DOHH2 (cell line): ENCODE measurements around the gene HSDL2.
"Not testable (repeated sequence)": the region's sequence is repeated elsewhere in the genome, so short reads cannot be mapped to it uniquely, and the experiment has no call there.

ENCODE experiments used
- H3F3A ChIP-seq: fragments of 200-600 bp; sonication (generic), shearing (Covaris generic); 2 replicates; pipeline ENCODE4 v1.6.0; 2016; ENCODE audit warnings: antibody characterized with exemption, mild to moderate bottlenecking; ENCODE audit not compliant: control insufficient read depth, insufficient read depth
- H3K27ac ChIP-seq: fragments of 200-600 bp; sonication (generic); 2 replicates; pipeline ENCODE4 v1.5.1; 2014; ENCODE audit warnings: low read depth, mild to moderate bottlenecking, low read length, moderate library complexity
- H3K27me3 ChIP-seq: fragments of 200-600 bp; sonication (generic); 2 replicates; pipeline ENCODE4 v1.6.1; 2014; ENCODE audit warnings: mild to moderate bottlenecking, low read length, mixed read lengths; ENCODE audit not compliant: control insufficient read depth
- H3K36me3 ChIP-seq: fragments of 200-600 bp; sonication (generic); 2 replicates; pipeline ENCODE4 v1.6.1; 2014; ENCODE audit warnings: mild to moderate bottlenecking, low read length, moderate library complexity, mixed read lengths; ENCODE audit not compliant: control insufficient read depth
- H3K4me1 ChIP-seq: fragments of 200-600 bp; sonication (generic); 2 replicates; pipeline ENCODE4 v1.6.1; 2014; ENCODE audit warnings: mild to moderate bottlenecking, low read length, mixed read lengths; ENCODE audit not compliant: control insufficient read depth
- H3K4me2 ChIP-seq: fragments of 200-600 bp; sonication (generic); 2 replicates; pipeline ENCODE4 v1.6.0; 2014; ENCODE audit warnings: mild to moderate bottlenecking, low read length, moderate library complexity
- H3K4me3 ChIP-seq: fragments of 200-600 bp; sonication (generic); 2 replicates; pipeline ENCODE4 v1.5.1; 2014; ENCODE audit warnings: mild to moderate bottlenecking, low read length, mixed read lengths
- H3K79me2 ChIP-seq: fragments of 200-600 bp; sonication (generic); 2 replicates; pipeline ENCODE4 v1.6.1; 2014; ENCODE audit warnings: mild to moderate bottlenecking, low read length, mixed read lengths; ENCODE audit not compliant: control insufficient read depth
- H3K9me2 ChIP-seq: fragments of 200-600 bp; sonication (generic); replicated peaks from 2 replicates; pipeline ENCODE4 v1.6.1; 2014; ENCODE audit warnings: mild to moderate bottlenecking, low read length, mixed read lengths; ENCODE audit not compliant: control insufficient read depth
- H3K9me3 ChIP-seq: fragments of 200-600 bp; sonication (generic); 2 replicates; pipeline ENCODE4 v1.6.1; 2014; ENCODE audit warnings: antibody characterized with exemption, low read length, mixed read lengths; ENCODE audit not compliant: control insufficient read depth, insufficient read depth
- H4K20me1 ChIP-seq: fragments of 200-600 bp; sonication (generic); 2 replicates; pipeline ENCODE4 v1.6.0; 2014; ENCODE audit warnings: low read depth, mild to moderate bottlenecking, antibody characterized with exemption, low read length, moderate library complexity; ENCODE audit not compliant: control insufficient read depth, insufficient read depth
- CTCF ChIP-seq: fragments of 200-600 bp; sonication (generic); IDR thresholded peaks from one replicate; pipeline ENCODE4 v1.5.1; 2014; ENCODE audit warnings: antibody characterized with exemption, mild to moderate bottlenecking, low read depth, low read length; ENCODE audit not compliant: poor library complexity, severe bottlenecking
- EZH2phosphoT487 ChIP-seq: fragments of 200-600 bp; sonication (generic); IDR thresholded peaks from 2 replicates; pipeline ENCODE4 v1.6.1; 2017; ENCODE audit warnings: borderline replicate concordance, mild to moderate bottlenecking, antibody characterized with exemption, low read length, moderate library complexity, mixed read lengths

The HSDL2 gene

GRCh38 chr9:112408819-112409218 is 28.9 kb downstream of the HSDL2 start:
- no peak overlapping the region for H3K4me3 ChIP-seq
- H3K9me3 ChIP-seq: no peaks in the 10 kb centered on the region
- no peaks in the 10 kb centered on the region for H3K79me2 ChIP-seq
- H3K4me1 ChIP-seq: no peaks in the 10 kb centered on the region
- no peak overlapping the region for H3K4me2 ChIP-seq
- no peak for TF ChIP-seq EZH2phosphoT487
- TF ChIP-seq CTCF: no peak
- H3K27ac ChIP-seq: no peak overlapping the region
- H3K27me3 ChIP-seq: no peaks in the 10 kb centered on the region
- no peaks in the 10 kb centered on the region for H4K20me1 ChIP-seq
- H3K36me3 ChIP-seq: peaks cover 6% of the 10 kb centered on the region; the same call in 1 of the 2 replicates
- H3K9me2 ChIP-seq: no peaks in the 10 kb centered on the region
- H3F3A ChIP-seq: no peaks in the 10 kb centered on the region

- H3K9me3 ChIP-seq: no peaks in the 10 kb centered on the region
- no peaks in the 10 kb centered on the region for H3K9me2 ChIP-seq
- no peaks in the 10 kb centered on the region for H3F3A ChIP-seq
- H3K79me2 ChIP-seq: no peaks in the 10 kb centered on the region
- no peak overlapping the region for H3K4me3 ChIP-seq
- no peak overlapping the region for H3K4me2 ChIP-seq
- no peaks in the 10 kb centered on the region for H4K20me1 ChIP-seq
- H3K27ac ChIP-seq: no peak overlapping the region
- no peaks in the 10 kb centered on the region for H3K4me1 ChIP-seq
- H3K36me3 ChIP-seq: peaks cover 6% of the 10 kb centered on the region; the same call in 1 of the 2 replicates
- TF ChIP-seq EZH2phosphoT487: no peak
- TF ChIP-seq CTCF: no peak
- no peaks in the 10 kb centered on the region for H3K27me3 ChIP-seq
These were observed 29.9 kb downstream of the HSDL2 start for GRCh38 chr9:112409758-112410157.

- Histone ChIP-seq H3K36me3 (peaks cover 6% of the 10 kb centered on the region; the same call in 1 of the 2 replicates), H3K79me2 (no peaks in the 10 kb centered on the region), H3K4me2 (no peak overlapping the region), H3K4me1 (no peaks in the 10 kb centered on the region), H3K27me3 (no peaks in the 10 kb centered on the region), H3K27ac (no peak overlapping the region), H3K4me3 (no peak overlapping the region), H3K9me2 (no peaks in the 10 kb centered on the region), H3F3A (no peaks in the 10 kb centered on the region), H4K20me1 (no peaks in the 10 kb centered on the region), H3K9me3 (no peaks in the 10 kb centered on the region)
- no peak for TF ChIP-seq CTCF
- TF ChIP-seq EZH2phosphoT487: no peak
These were observed 31.7 kb downstream of the HSDL2 start for GRCh38 chr9:112411626-112412027.

GRCh38 chr9:112413728-112414127 is 33.8 kb downstream of the HSDL2 start:
- not testable (repeated sequence) for H3K9me3 ChIP-seq, H3F3A ChIP-seq, H4K20me1 ChIP-seq, H3K9me2 ChIP-seq, H3K79me2 ChIP-seq, H3K4me1 ChIP-seq, H3K4me2 ChIP-seq, H3K4me3 ChIP-seq, H3K27me3 ChIP-seq, H3K27ac ChIP-seq, H3K36me3 ChIP-seq
